ENCODE measurements around the gene ASAP2.

- TF ChIP-seq, protein P1, sequence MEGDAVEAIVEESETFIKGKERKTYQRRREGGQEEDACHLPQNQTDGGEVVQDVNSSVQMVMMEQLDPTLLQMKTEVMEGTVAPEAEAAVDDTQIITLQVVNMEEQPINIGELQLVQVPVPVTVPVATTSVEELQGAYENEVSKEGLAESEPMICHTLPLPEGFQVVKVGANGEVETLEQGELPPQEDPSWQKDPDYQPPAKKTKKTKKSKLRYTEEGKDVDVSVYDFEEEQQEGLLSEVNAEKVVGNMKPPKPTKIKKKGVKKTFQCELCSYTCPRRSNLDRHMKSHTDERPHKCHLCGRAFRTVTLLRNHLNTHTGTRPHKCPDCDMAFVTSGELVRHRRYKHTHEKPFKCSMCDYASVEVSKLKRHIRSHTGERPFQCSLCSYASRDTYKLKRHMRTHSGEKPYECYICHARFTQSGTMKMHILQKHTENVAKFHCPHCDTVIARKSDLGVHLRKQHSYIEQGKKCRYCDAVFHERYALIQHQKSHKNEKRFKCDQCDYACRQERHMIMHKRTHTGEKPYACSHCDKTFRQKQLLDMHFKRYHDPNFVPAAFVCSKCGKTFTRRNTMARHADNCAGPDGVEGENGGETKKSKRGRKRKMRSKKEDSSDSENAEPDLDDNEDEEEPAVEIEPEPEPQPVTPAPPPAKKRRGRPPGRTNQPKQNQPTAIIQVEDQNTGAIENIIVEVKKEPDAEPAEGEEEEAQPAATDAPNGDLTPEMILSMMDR (IDR thresholded peaks at IDR 0.05): no peak
- TF ChIP-seq POLR2A (IDR thresholded peaks at IDR 0.05): no peak
Observed at GRCh38 chr2:9288233-9288632, 81.6 kb downstream of the ASAP2 start.

Measured in tibial nerve (tissue), 3 donors.